AG10803 (cell line): Measurements from ENCODE around the gene RAB31.
A peak's percentile ranks its signal among the peaks of the same experiment; 100 is the strongest.
"Not testable (repeated sequence)": the region's sequence is repeated elsewhere in the genome, so short reads cannot be mapped to it uniquely, and the experiment has no call there.

Source experiments
- DNase-seq: peaks from one replicate; pipeline ENCODE4 v3.0.0; 2010; ENCODE audit warnings: low read depth
- H3K4me3 ChIP-seq: 2 replicates; pipeline ENCODE4 v1.5.1; 2011; ENCODE audit warnings: mild to moderate bottlenecking, low read length, control low read depth
- CTCF ChIP-seq: conservative IDR thresholded peaks from 2 replicates; pipeline ENCODE4 v1.5.1; 2011; ENCODE audit warnings: mild to moderate bottlenecking, low read length, control low read depth, inconsistent platforms

The RAB31 gene

DNA sequence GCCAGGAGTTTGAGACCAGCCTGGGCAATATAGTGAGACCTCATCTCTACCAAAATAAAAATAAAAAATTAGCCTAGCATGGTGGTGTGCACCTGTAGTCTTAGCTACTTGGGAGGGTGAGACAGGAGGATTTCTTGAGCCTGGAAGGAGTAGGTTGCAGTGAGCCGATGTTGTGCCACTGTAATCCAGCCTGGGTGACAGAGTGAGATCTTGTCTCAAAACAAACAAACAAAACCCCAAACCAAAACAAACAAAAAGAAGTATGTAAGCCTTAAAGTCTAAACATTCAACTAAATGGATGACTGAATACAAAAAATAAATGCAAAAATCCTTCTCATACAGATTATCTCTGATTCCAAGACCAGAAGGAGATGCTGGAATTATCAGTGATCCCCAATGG, 58.6 kb downstream of the RAB31 start:
- no peak for DNase-seq
- H3K4me3 ChIP-seq = no peak overlapping the region
- TF ChIP-seq CTCF = no peak

- H3K4me3 ChIP-seq = not testable (repeated sequence)
- DNase-seq = peak; percentile 74
Measured at GRCh38 chr18:9768071-9768691, 60.1 kb downstream of the RAB31 start.

- not testable (repeated sequence) for DNase-seq, H3K4me3 ChIP-seq
Measured at GRCh38 chr18:9770111-9770510, 62.0 kb downstream of the RAB31 start.

- H3K4me3 ChIP-seq = no peak overlapping the region
- DNase-seq = peak; percentile 66
- TF ChIP-seq CTCF = peak; percentile 88
Measured at GRCh38 chr18:9771261-9771976, 63.3 kb downstream of the RAB31 start.

DNA sequence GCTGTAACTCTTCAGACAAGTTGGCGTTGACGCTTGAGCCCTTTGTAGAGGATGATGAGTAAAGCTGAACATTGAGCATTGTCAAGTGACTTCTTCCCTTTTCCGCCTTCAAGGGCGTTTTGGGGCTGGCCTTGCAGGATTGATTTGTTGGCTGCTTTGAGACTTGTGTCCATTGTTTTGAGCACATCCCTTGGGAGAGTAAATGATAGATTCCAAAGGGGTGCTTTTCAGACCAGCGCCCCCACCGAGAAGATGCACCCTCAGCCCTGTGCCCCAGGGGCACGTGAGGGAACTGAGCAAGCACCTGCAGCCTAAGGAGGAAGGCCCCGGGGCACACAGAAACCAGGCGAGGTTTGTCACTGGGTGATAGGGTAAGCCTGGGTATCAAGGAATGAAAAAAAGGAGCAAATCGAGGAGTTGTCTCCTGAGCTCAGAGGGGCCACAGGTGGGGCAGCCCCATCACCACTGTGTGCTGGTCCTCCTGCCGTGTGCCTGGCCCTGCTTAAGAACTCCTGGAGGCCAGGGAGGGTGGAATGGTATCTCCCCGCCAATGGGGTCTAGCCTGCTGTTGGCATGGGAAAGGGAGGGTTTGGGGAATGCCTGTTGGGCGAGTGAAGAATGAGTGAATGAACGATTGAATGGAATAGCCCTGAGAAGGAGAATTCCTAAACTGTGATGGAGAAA, 64.0 kb downstream of the RAB31 start:
- H3K4me3 ChIP-seq = no peak overlapping the region
- DNase-seq = no peak
- TF ChIP-seq CTCF = no peak

DNA sequence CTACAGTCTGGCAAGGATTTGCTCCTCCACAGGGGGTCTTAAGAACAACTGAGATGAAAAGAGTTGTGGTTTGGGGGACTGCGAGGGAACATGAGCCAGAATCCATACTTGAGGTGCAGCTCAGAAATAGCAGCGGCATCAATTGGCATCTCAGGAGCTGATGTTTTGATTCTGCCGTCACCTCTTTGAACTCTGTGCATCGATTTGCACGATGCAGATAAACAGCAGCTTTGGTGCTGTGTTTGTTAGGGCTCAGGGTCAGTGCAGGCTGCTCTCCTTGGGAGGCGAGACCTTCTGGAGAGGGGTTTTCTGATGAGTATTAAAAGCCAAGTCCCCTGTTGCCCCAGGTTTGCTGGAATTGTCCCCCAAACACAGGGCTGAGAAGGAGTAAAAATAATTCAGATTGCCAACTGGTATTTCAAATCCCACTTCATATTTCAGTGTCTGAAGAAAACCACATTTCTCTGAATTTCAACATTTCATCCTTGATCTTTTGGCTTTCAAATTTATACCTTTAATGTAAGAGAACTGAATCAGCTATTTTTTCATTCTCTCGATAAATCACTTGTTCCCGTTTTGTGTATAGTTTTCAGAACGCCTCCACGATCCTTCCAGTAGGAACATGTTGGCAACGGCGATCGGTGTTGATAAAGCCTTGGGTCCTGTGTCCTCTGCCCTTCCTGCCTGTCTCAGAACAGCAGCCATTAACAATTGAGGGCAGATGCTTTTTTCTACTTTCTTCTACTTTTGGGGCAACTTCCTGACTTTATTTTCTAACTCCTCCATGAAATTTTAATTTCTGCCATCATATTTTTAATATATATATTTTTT, 65.0 kb downstream of the RAB31 start:
- DNase-seq = no peak
- TF ChIP-seq CTCF = no peak
- no peak overlapping the region for H3K4me3 ChIP-seq

DNA sequence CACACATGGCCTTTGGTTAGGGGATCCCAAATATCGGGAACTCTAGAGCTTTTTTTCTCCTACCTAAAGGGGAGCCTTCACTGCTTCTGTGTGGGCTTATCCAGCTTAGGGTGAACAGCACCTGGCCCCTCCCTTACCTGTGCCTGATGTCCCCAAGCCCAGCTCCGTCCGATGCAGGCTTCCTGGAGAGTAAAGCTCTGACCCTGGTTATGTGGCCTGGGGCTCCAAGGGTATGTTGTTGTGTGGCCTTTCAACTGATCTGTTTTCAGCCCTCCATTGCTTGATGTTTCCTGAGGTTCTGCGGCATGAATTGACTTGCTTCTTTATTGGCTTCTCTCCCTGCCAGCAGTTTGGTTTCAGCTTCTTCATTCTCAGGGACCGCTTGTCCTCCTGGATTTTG, 66.0 kb downstream of the RAB31 start:
- no peak for TF ChIP-seq CTCF
- no peak for DNase-seq
- H3K4me3 ChIP-seq = no peak overlapping the region
